Lower leg skin (tissue), 4 donors: Measurements from ENCODE around the gene MRPL11. TPM values are rescaled to one million over a fixed set of nuclear protein-coding genes. Genes with fewer than 3 reads are reported as not detected.

Source experiments
- DNase-seq, 2 donors: peaks; one replicate each; pipeline ENCODE4 v3.0.0-alpha.2; 2019; ENCODE audit warnings: low spot score in 2 of 2
- H3K4me3 ChIP-seq: fragments of 200-600 bp; sonication (generic); 2 replicates; pipeline ENCODE4 v1.5.1; 2017; ENCODE audit warnings: mild to moderate bottlenecking, low read depth; ENCODE audit not compliant: poor library complexity, severe bottlenecking
- POLR2A ChIP-seq, 2 donors: fragments of 450-650 bp; IDR thresholded peaks; one replicate each; pipeline ENCODE4 v1.6.1; 2016 to 2017; ENCODE audit warnings: antibody characterized with exemption in 2 of 2, mild to moderate bottlenecking in 1 of 2, moderate library complexity in 1 of 2
- WGBS, 2 donors: methylation state at CpG; one replicate each; pipeline ENCODE4 v1.1.5; 2018; 5-methylcytosine and 5-hydroxymethylcytosine counted together
- intact Hi-C: fragments of 100-400 bp; cut with DNase I; formaldehyde crosslinking; loops from one replicate; pipeline ENCODE4 v1.15.0; 2023; ENCODE audit warnings: low total_unique reads
- total RNA-seq, 4 donors: library from RNA; depleted of rRNA; stranded (reverse); fragments of >200 nt; gene quantifications; one replicate each; pipeline ENCODE4 v1.1.0, GENCODE V29; 2016
- TF ChIP-seq, protein P1 (sequence below), 3 donors: fragments of 450-650 bp; IDR thresholded peaks; one replicate each; pipeline ENCODE4 v1.5.1; 2016; ENCODE audit warnings: antibody characterized with exemption in 3 of 3, mild to moderate bottlenecking in 3 of 3, moderate library complexity in 2 of 3

The MRPL11 gene
- total RNA-seq, 4 donors from 2014 or later, result 30.6 to 41.1 (median 36.2) TPM

DNA sequence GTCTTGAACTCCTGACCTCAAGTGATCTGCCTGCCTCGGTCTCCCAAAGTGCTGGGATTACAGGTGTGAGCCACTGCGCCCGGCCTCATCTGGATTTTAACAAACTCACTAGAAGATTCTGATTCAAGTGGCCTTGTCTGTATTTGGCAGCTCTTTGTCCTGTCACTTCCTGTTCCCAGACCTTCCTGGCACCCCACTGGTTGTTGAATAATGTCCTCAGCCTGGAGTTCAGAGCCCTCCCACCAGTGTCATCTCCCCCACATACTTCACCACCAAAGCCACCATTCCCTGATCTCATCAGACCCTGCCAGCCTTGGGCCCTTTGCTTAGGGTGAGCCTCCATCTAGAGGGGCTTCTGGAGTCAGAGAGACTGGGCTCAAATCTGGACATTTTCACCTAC lies 31.4 kb upstream of the MRPL11 start:
- intact Hi-C loops, result no loop called here
- DNase-seq, result no peak
- TF ChIP-seq, protein P1, sequence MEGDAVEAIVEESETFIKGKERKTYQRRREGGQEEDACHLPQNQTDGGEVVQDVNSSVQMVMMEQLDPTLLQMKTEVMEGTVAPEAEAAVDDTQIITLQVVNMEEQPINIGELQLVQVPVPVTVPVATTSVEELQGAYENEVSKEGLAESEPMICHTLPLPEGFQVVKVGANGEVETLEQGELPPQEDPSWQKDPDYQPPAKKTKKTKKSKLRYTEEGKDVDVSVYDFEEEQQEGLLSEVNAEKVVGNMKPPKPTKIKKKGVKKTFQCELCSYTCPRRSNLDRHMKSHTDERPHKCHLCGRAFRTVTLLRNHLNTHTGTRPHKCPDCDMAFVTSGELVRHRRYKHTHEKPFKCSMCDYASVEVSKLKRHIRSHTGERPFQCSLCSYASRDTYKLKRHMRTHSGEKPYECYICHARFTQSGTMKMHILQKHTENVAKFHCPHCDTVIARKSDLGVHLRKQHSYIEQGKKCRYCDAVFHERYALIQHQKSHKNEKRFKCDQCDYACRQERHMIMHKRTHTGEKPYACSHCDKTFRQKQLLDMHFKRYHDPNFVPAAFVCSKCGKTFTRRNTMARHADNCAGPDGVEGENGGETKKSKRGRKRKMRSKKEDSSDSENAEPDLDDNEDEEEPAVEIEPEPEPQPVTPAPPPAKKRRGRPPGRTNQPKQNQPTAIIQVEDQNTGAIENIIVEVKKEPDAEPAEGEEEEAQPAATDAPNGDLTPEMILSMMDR (IDR thresholded peaks at IDR 0.05), result no peak
- TF ChIP-seq POLR2A (IDR thresholded peaks at IDR 0.05), result no peak
- 90 to 93% methylated on average over 3 of the region's 3 CpGs for WGBS, 2 donors
- no peak overlapping the region for H3K4me3 ChIP-seq

DNA sequence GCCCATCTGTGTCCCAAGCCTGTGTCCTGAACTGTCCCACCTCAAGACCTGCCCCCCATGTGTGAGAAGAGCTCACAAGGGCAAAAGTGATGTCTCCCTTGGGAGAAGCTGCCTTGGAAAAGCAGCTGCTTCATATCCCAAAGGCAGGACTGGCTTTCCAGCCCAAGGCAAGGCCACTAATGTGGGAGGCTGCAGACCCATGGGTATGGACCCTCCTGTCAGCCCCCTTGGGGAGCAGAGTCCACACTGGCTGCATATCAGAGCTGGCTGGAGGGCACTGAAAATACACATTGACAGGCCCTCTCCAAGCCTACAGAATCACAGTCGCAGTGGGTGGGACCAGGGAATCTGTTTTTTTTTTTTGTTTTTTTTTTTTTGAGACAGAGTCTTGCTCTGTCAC lies 30.8 kb upstream of the MRPL11 start:
- DNase-seq, result no peak
- WGBS, 2 donors, result 100% methylated on average over 1 of the region's 1 CpG
- intact Hi-C loops, result no loop called here
- H3K4me3 ChIP-seq, result no peak overlapping the region
- TF ChIP-seq, protein P1 (IDR thresholded peaks at IDR 0.05), result no peak
- TF ChIP-seq POLR2A (IDR thresholded peaks at IDR 0.05), result no peak

DNA sequence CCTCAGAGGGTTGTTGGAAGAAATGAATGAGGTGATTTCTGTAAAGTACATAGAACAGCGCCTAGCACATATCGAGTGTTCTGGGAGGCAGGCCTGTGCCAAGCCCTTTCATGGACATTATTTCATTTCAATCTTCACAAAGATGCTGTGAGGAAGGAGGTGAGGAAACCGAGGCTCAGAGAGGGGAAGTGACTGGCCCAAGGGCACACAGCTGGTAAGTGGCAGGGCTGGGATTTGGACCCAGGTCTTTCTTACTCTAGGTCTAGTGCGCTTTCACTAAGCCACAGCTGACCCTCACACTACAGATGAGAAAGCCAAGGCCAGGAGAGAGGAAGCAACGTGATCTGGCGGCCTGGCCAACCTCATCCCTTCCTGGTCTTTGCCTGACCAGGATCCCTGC lies 30.0 kb upstream of the MRPL11 start:
- intact Hi-C loops, result no loop called here
- no peak overlapping the region for H3K4me3 ChIP-seq
- 89 to 94% methylated on average over 6 of the region's 6 CpGs for WGBS, 2 donors
- DNase-seq, result no peak
- TF ChIP-seq, protein P1 (IDR thresholded peaks at IDR 0.05), result no peak
- TF ChIP-seq POLR2A (IDR thresholded peaks at IDR 0.05), result no peak

DNA sequence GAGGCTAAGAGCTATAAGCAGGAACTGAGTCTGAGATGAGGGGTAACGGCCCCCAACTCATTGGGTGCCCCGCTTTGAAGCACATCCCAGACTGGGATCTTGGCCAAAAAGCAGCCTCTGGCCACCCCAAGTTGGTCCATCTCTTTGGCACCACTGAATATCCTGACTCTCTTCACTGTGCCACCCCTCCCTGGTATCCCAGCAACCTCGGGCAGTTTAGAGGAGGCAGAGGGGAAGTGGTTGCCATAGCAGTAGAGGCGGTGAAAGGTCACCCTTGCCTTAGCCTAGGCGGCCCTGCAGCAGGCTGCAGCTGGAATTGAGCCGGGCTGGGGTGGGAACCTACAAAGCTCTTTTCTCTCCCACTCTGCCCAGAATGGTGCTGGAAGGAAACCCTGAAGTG lies 29.1 kb upstream of the MRPL11 start:
- no peak for DNase-seq
- intact Hi-C loops, result no loop called here
- no peak overlapping the region for H3K4me3 ChIP-seq
- TF ChIP-seq, protein P1 (IDR thresholded peaks at IDR 0.05), result no peak
- TF ChIP-seq POLR2A (IDR thresholded peaks at IDR 0.05), result no peak
- 38 to 39% methylated on average over 6 of the region's 6 CpGs for WGBS, 2 donors

DNA sequence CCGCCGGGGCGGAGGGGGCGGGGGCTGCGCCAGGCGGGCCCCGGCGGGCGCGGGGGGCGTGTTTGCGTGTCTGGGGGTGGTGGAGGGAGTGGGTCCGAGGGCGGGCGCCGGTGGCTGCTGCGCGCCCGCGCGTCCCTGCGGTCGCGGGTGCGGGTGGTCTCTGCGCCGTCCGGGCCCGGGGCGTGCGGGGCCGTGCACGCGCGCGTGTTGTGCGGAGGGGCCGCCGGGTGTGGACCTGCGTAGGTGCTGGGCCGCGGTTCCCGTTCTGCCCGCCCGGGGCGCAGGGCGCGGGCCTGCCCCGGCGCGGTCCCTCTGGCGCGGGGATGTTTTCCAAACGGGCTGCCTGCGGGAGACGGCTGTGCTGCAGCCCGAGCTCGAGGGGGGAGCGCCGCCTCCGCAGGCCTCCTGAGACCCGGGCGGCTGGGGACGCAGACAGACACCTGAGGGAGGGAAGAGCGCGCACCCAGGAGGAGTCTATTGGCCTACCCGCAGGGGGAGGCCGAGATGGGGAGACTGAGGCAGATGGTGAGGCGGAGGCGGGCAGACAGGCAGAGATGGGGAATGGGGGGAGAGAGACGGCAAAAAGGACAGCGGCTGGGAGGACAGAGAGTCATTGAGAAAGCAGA lies 28.5 kb upstream of the MRPL11 start:
- DNase-seq, result no peak
- WGBS, 2 donors, result 2 to 3% methylated on average over 30 to 47 of the region's 72 CpGs
- peak overlapping the region; percentile 65 for H3K4me3 ChIP-seq
- intact Hi-C loops, result no loop called here
- TF ChIP-seq, protein P1 (IDR thresholded peaks at IDR 0.05), result no peak
- no peak for TF ChIP-seq POLR2A (IDR thresholded peaks at IDR 0.05)
